ENCODE data around the gene CDH23. TPM values are rescaled to one million over a fixed set of nuclear protein-coding genes. Genes with fewer than 3 reads are reported as not detected.
A peak's percentile ranks its signal among the peaks of the same experiment; 100 is the strongest.

Gene CDH23
- total and polyA plus RNA-seq, 8 donors, result 3.4 to 64.6 (median 9.9) TPM

DNA sequence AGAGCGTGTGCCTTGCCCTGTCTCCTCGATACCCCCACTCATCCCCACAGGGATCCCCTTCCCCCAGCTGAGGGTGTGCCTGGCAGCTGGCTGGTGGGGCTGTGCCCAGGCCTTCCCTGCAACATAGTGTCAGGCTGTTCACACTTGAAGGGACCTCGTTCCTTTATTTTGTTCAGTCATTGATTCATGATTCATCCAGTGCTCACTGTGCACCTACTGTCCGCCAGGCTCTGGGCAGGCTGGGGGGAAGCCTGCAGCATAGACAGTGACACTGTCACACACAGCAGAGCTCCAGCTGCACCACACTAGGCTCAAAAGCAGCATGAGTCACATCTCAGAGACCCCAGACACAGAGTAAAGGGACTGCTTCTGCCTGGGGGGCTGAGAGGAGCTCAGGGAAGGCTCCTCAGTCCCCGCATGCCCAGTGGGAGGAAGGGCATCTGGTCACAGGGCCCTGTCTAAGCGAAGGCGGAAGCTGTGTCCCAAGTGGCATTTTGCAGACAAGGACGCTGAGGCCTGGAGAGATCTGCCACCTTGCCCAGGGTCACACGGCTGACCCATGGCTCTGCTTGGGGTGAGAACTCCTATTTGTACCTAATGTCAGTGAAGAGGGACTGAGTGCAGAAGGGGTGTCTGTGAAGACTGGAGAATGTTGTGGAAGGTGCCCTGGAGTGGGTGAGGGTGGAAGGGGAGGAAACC, 27.9 kb downstream of the CDH23 start:
- H3K4me3 ChIP-seq, result no peak overlapping the region
- ATAC-seq (no peak), FAIRE-seq (no peak), DNase-seq (peak in 1 of 6 donors; percentile 15)
- no peak overlapping the region for H3K27ac ChIP-seq
- H3K27me3 ChIP-seq, result no peaks in the 10 kb centered on the region
- TF ChIP-seq CTCF (IDR thresholded peaks at IDR 0.05), result no peak
- H3K36me3 ChIP-seq, result no peaks in the 10 kb centered on the region
- H3K4me1 ChIP-seq, result no peaks in the 10 kb centered on the region
- H3K9me3 ChIP-seq, result no peaks in the 10 kb centered on the region
- intact Hi-C loops (cut with DNase I), result no loop called here
- WGBS, 2 donors, result 70 to 77% methylated on average over 9 of the region's 9 CpGs

GRCh38 chr10:71426058-71426605, 29.4 kb downstream of the CDH23 start:
- ATAC-seq (no peak), DNase-seq (no peak), FAIRE-seq (no peak)
- no peak overlapping the region for H3K27ac ChIP-seq
- 49 to 56% methylated on average over 6 of the region's 6 CpGs for WGBS, 2 donors
- TF ChIP-seq CTCF (IDR thresholded peaks at IDR 0.05), result no peak
- H3K9me3 ChIP-seq, result no peaks in the 10 kb centered on the region
- no peaks in the 10 kb centered on the region for H3K36me3 ChIP-seq
- no peaks in the 10 kb centered on the region for H3K4me1 ChIP-seq
- H3K27me3 ChIP-seq, result no peaks in the 10 kb centered on the region
- H3K4me3 ChIP-seq, result no peak overlapping the region
- intact Hi-C loops (cut with DNase I), result no loop called here

DNA sequence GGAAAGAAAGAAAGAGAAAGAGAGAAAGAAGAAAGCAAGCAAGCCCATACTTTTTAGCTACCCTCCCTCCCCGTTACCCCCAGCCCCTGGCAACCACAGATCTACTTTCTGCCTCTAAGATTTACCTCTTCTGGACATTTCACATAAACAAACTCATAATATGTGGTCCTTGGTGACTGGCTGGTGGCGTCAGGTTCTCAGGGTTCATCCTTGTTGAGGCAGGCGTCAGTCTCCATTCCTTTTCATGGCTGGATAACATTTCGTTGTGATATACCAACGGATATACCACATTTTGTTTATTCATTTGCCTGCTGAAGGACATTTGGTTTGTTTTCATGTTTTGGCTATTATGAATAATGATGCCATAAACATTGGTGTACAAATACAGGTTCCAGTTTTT, 30.5 kb downstream of the CDH23 start:
- DNase-seq (no peak), ATAC-seq (no peak), FAIRE-seq (no peak)
- Histone ChIP-seq H3K9me3 (no peaks in the 10 kb centered on the region), H3K4me1 (no peaks in the 10 kb centered on the region), H3K36me3 (no peaks in the 10 kb centered on the region), H3K27ac (no peak overlapping the region), H3K27me3 (no peaks in the 10 kb centered on the region), H3K4me3 (no peak overlapping the region)
- intact Hi-C loops (cut with DNase I), result no loop called here
- no peak for TF ChIP-seq CTCF (IDR thresholded peaks at IDR 0.05)
- 70 to 73% methylated on average over 5 of the region's 5 CpGs for WGBS, 2 donors

DNA sequence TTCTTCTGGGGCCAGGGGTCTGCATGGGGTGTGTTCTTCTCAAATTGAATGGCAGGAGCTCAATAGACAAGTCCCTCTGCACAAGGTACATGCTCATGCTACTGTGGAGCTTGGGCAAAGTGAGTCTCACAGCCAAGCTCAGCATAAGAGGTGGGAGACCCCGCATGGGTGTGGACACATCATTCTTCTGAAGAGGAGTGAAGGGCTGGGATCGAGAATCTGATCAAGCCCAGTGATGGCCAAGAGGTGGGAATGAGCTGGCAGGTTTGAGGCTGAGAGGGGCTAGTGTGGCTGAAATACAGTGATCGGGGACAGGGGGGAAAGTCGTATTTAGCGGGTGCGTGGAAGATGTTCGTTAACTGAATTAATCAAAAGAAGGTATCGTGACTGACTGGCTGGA, 32.6 kb downstream of the CDH23 start:
- FAIRE-seq (no peak), ATAC-seq (no peak), DNase-seq (peak in 1 of 6 donors; percentile 15)
- no peaks in the 10 kb centered on the region for H3K4me1 ChIP-seq
- intact Hi-C loops (cut with DNase I), result no loop called here
- WGBS, 2 donors, result 81 to 95% methylated on average over 7 to 8 of the region's 8 CpGs
- H3K9me3 ChIP-seq, result no peaks in the 10 kb centered on the region
- no peaks in the 10 kb centered on the region for H3K27me3 ChIP-seq
- TF ChIP-seq CTCF (IDR thresholded peaks at IDR 0.05), result no peak
- H3K27ac ChIP-seq, result no peak overlapping the region
- H3K36me3 ChIP-seq, result no peaks in the 10 kb centered on the region
- no peak overlapping the region for H3K4me3 ChIP-seq

- intact Hi-C loops (cut with DNase I), result no loop called here
- Histone ChIP-seq H3K27me3 (no peaks in the 10 kb centered on the region), H3K27ac (no peak overlapping the region), H3K36me3 (no peaks in the 10 kb centered on the region), H3K4me3 (no peak overlapping the region), H3K9me3 (no peaks in the 10 kb centered on the region), H3K4me1 (no peaks in the 10 kb centered on the region)
- ATAC-seq (no peak), FAIRE-seq (no peak), DNase-seq (no peak)
- 81 to 94% methylated on average over 2 of the region's 2 CpGs for WGBS, 2 donors
- TF ChIP-seq CTCF (IDR thresholded peaks at IDR 0.05), result no peak
Measured at GRCh38 chr10:71429929-71430328, 33.2 kb downstream of the CDH23 start.
